ENCODE measurements around the gene TPST2.
"Not testable (repeated sequence)": the region's sequence is repeated elsewhere in the genome, so short reads cannot be mapped to it uniquely, and the experiment has no call there.

The TPST2 gene

GRCh38 chr22:26534874-26535602 is 54.9 kb downstream of the TPST2 start:
- in situ Hi-C loops (cut with HindIII; ENCODE audit: low sequenced_read_pairs), result no loop called here
- H3K4me3 ChIP-seq (ENCODE audit: low read depth, low read length), result no peak overlapping the region
- TF ChIP-seq, protein P1, sequence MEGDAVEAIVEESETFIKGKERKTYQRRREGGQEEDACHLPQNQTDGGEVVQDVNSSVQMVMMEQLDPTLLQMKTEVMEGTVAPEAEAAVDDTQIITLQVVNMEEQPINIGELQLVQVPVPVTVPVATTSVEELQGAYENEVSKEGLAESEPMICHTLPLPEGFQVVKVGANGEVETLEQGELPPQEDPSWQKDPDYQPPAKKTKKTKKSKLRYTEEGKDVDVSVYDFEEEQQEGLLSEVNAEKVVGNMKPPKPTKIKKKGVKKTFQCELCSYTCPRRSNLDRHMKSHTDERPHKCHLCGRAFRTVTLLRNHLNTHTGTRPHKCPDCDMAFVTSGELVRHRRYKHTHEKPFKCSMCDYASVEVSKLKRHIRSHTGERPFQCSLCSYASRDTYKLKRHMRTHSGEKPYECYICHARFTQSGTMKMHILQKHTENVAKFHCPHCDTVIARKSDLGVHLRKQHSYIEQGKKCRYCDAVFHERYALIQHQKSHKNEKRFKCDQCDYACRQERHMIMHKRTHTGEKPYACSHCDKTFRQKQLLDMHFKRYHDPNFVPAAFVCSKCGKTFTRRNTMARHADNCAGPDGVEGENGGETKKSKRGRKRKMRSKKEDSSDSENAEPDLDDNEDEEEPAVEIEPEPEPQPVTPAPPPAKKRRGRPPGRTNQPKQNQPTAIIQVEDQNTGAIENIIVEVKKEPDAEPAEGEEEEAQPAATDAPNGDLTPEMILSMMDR (IDR thresholded peaks at IDR 0.05; ENCODE audit: low read depth, low read length, missing control alignments), result no peak
- DNase-seq (ENCODE audit: low read depth), result no peak

- no peak for DNase-seq (ENCODE audit: low read depth)
- TF ChIP-seq, protein P1 (IDR thresholded peaks at IDR 0.05; ENCODE audit: low read depth, low read length, missing control alignments), result no peak
- in situ Hi-C loops (cut with HindIII; ENCODE audit: low sequenced_read_pairs), result no loop called here
- no peak overlapping the region for H3K4me3 ChIP-seq (ENCODE audit: low read depth, low read length)
These were observed 55.6 kb downstream of the TPST2 start for GRCh38 chr22:26534171-26534855.

DNA sequence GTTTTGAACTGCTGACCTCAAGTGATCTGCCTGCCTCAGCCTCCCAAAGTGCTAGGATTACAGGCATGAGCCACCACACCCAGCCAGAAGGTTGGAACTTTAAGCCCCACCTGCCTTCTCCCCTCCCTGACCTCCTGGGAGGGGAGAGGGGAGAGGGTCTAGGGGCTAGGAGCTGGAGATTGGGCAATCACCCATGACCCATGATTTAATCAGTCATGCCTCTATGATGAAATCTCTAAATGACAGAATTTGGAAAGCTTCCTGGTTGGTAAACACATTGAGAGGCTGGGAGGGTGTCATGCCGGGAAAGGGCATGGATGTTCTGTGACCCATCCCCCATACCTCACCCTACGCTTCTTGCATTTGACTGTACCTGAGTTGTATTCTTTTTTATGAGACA is 60.6 kb downstream of the TPST2 start:
- no peak for DNase-seq (ENCODE audit: low read depth)
- in situ Hi-C loops (cut with HindIII; ENCODE audit: low sequenced_read_pairs), result loop anchor here (5.0 kb wide), 1 partner anchor 78 kb away; no protein-coding TSS in a partner anchor
- H3K4me3 ChIP-seq (ENCODE audit: low read depth, low read length), result no peak overlapping the region
- TF ChIP-seq, protein P1 (IDR thresholded peaks at IDR 0.05; ENCODE audit: low read depth, low read length, missing control alignments), result no peak

DNA sequence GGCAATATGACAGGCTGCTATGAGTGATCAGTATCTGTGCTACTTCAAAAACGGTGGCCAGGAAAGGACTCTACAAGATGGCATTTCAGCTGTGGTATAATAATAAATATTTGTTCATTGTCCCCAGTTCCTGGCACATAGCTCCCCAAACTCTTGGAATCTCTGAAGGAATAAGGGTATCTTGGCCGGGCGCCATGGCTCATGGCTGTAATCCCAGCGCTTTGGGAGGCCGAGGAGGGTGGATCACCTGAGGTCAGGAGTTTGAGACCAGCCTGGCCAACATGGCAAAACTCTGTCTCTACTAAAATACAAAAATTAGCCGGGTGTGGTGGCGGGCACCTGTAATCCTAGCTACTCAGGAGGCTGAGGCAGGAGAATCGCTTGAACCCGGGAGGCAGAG is 61.4 kb downstream of the TPST2 start:
- DNase-seq (ENCODE audit: low read depth); H3K4me3 ChIP-seq (ENCODE audit: low read depth, low read length): not testable (repeated sequence)
- in situ Hi-C loops (cut with HindIII; ENCODE audit: low sequenced_read_pairs), result loop anchor here (5.0 kb wide), 1 partner anchor 79 kb away; no protein-coding TSS in a partner anchor

- TF ChIP-seq, protein P1 (IDR thresholded peaks at IDR 0.05; ENCODE audit: low read depth, low read length, missing control alignments), result no peak
- in situ Hi-C loops (cut with HindIII; ENCODE audit: low sequenced_read_pairs), result loop anchor here (5.0 kb wide), 1 partner anchor 79 kb away; no protein-coding TSS in a partner anchor
- no peak overlapping the region for H3K4me3 ChIP-seq (ENCODE audit: low read depth, low read length)
- no peak for DNase-seq (ENCODE audit: low read depth)
These were observed 62.1 kb downstream of the TPST2 start for GRCh38 chr22:26527574-26528465.

- in situ Hi-C loops (cut with HindIII; ENCODE audit: low sequenced_read_pairs), result loop anchor here (5.0 kb wide), 1 partner anchor 80 kb away; no protein-coding TSS in a partner anchor
- TF ChIP-seq, protein P1 (IDR thresholded peaks at IDR 0.05; ENCODE audit: low read depth, low read length, missing control alignments), result no peak
- H3K4me3 ChIP-seq (ENCODE audit: low read depth, low read length), result no peak overlapping the region
- DNase-seq (ENCODE audit: low read depth), result no peak
These were observed 62.8 kb downstream of the TPST2 start for GRCh38 chr22:26527167-26527566.
